HG03045 (cell line): Measurements from ENCODE around the gene ZC3H18.

Experiments used
- ATAC-seq: cut with Tn5 transposase; IDR thresholded peaks from one replicate; pipeline ENCODE4 v1.9.1; 2021; ENCODE audit warnings: mild to moderate bottlenecking, moderate library complexity; ENCODE audit not compliant: unreplicated experiment

The ZC3H18 gene

GRCh38 chr16:88578446-88579313, 8.5 kb downstream of the ZC3H18 start:
- no peak for ATAC-seq

GRCh38 chr16:88580371-88580770, 10.2 kb downstream of the ZC3H18 start:
- ATAC-seq: no peak

- no peak for ATAC-seq
These were observed 10.8 kb downstream of the ZC3H18 start for GRCh38 chr16:88581033-88581432.

- no peak for ATAC-seq
These were observed 12.8 kb downstream of the ZC3H18 start for GRCh38 chr16:88582912-88583575.

GRCh38 chr16:88584676-88585075, 14.5 kb downstream of the ZC3H18 start:
- no peak for ATAC-seq

DNA sequence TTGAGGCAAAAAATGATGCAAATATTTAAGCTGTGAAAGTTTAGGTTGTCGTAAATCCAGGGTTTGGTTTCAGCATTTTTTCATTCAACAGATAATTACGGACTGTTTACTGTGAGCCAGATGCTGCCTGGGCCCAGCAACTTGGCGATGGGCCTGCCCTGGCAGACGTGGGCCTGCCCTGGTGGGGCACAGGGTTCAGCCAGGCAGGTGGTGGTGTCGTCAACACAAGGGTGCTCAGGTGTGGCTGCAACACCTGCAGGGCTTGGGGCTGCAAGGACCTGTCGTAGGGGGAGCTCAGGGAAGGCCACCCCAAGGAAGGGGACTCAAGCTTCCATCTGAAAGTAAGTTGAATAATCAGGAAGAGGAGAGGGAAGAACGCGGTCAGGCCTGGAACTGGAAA, 15.1 kb downstream of the ZC3H18 start:
- ATAC-seq: no peak

GRCh38 chr16:88585927-88586581, 15.9 kb downstream of the ZC3H18 start:
- ATAC-seq: no peak

GRCh38 chr16:88588148-88588547, 17.9 kb downstream of the ZC3H18 start:
- ATAC-seq: no peak

GRCh38 chr16:88588754-88589153, 18.6 kb downstream of the ZC3H18 start:
- ATAC-seq: no peak

- ATAC-seq: no peak
These were observed 19.2 kb downstream of the ZC3H18 start for GRCh38 chr16:88589441-88589840.

DNA sequence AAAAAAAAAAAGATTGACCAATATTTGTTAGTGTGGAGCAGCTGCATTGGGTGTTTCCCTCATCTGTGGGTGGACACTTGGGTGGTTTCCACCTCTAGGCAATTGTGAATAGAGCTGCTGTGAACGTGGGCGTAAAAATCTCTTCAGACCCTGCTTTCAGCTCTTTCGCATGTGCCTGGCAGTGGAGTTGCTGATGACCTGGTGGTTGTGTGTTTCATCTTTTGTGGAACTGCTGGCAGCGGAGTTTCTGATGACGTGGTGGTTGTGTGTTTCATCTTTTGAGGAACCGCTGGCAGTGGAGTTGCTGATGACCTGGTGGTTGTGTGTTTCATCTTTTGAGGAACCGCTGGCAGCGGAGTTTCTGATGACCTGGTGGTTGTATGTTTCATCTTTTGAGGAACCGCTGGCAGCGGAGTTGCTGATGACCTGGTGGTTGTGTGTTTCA, 21.4 kb downstream of the ZC3H18 start:
- no peak for ATAC-seq

DNA sequence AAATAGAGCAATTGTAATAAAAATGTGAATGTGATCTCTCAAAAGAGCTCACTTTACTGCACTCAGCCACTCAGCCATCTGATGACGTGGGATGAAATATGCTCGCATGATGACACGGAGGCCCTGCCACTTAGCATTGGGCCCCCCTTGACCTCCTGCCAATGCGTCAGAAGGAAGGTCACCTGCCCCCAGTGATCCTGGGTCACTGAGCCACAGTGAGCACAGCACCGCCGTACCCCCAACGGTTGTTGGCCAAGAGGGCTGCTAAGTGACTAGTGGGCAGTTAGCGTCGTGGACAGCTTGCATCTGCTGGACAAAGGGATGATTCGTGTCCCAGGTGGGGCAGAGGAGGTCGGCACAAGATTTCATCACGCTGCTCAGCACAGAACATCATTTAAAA, 22.9 kb downstream of the ZC3H18 start:
- ATAC-seq: no peak

DNA sequence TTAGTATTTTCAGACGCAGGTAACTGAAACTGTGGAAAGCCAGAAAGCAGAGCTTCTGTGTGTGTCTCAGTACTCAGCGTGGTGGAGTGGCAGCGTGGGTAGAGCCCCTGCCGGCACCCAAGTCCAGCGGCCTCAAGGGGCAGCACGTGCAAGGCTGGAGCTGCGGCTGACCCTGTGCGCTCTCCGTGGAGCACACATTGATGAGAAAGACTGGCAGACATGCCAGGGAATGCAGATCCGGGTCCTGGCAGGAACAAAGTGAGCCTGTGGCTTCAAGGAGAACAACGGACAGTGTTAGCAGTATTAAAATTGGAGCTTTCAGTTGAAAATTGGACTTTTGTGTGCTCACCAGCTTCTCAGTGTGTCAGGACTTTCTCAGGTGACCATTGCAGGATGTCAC, 23.3 kb downstream of the ZC3H18 start:
- ATAC-seq: no peak

DNA sequence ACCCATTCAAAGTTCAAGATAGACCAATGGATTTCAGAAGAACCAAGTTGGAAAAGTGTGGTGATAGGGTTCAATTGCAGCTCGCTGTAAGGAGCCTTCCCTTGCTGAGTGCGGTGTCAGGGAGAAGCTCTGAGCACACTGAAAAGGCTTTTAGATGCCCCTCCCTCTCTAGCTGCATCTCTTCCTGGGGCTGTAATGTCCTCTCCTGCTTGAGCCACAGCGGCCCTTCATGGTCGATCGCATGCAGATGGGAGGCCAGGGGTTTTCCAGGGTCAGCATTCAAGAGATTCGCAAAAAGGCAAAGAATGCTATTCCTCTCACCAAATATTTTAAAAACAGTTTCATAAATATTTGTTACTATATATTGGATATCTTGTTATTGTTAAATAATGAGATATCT, 23.7 kb downstream of the ZC3H18 start:
- ATAC-seq: no peak

- ATAC-seq: no peak
These were observed 24.9 kb downstream of the ZC3H18 start for GRCh38 chr16:88595101-88595500.

DNA sequence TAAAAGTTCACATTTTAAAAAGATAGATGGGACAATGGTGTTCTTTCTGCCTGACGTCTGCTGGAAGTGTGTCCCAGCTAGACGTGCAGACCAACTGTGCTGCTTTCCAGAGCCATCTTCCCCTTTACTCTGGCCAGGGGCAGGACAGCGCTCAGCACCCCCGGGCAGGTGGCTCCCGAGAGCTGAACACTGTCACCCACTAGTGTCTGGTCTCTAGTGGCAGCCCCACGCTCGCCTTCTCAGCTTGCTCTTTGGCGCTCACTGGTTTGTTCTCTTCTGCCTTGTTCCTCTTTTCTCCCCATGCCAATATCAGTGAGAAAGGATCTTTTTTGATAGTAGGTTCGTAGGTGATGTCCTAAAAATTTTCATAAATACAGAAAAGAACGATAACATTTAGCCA, 25.7 kb downstream of the ZC3H18 start:
- no peak for ATAC-seq

DNA sequence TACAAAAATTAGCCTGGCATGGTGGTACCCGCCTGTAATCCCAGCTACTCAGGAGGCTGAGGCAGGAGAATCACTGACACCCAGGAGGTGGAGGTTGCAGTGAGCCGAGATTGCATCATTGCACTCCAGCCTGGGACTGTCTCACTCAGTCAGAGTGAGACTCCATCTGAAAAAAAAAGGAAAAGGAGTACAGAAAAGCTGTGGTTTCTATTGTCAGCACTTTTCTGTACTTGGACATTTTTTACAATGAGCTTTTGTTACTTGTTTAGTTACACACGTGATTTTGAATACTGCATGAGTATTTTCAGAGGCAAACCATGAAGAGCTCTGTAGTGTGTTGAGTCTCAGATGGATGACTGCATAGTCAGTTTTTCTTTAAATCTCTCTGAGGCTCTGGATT, 26.3 kb downstream of the ZC3H18 start:
- ATAC-seq: no peak

GRCh38 chr16:88597856-88598491, 27.8 kb downstream of the ZC3H18 start:
- ATAC-seq: no peak

- ATAC-seq: no peak
These were observed 29.0 kb downstream of the ZC3H18 start for GRCh38 chr16:88599092-88599733.

- no peak for ATAC-seq
These were observed 29.8 kb downstream of the ZC3H18 start for GRCh38 chr16:88599825-88600538.
